Transverse colon (tissue), 4 donors: Measurements from ENCODE around the gene TXLNB. TPM values are rescaled to one million over a fixed set of nuclear protein-coding genes. Genes with fewer than 3 reads are reported as not detected.
"Not testable (repeated sequence)": the region's sequence is repeated elsewhere in the genome, so short reads cannot be mapped to it uniquely, and the experiment has no call there.

ENCODE experiments used
- DNase-seq: peaks from one replicate; pipeline ENCODE4 v3.0.0-alpha.2; 2019
- H3K27ac ChIP-seq, 4 donors: fragments of 200-600 bp; sonication (generic); 2 replicates each; pipeline ENCODE4 v1.5.1; 2016 to 2018; ENCODE audit warnings: inconsistent platforms in 4 of 4
- H3K27me3 ChIP-seq: fragments of 200-600 bp; sonication (generic); 2 replicates; pipeline ENCODE4 v1.5.1; 2017; ENCODE audit warnings: inconsistent platforms
- H3K36me3 ChIP-seq, 4 donors: fragments of 200-600 bp; sonication (generic); 2 replicates each; pipeline ENCODE4 v1.5.1; 2017 to 2019; ENCODE audit warnings: inconsistent platforms in 4 of 4
- H3K4me1 ChIP-seq, 4 donors: fragments of 200-600 bp; sonication (generic); 2 replicates each; pipeline ENCODE4 v1.5.1; 2017 to 2020; ENCODE audit warnings: inconsistent platforms in 4 of 4
- H3K4me3 ChIP-seq, 4 donors: fragments of 200-600 bp; sonication (generic); 1 replicate in 1 of 4; 2 replicates in 3 of 4; pipeline versions ENCODE4 v1.5.1 to v1.6.1; 2017 to 2019; ENCODE audit warnings: inconsistent platforms in 4 of 4
- H3K9me3 ChIP-seq, 2 donors: fragments of 200-600 bp; sonication (generic); 2 replicates each; pipeline ENCODE4 v1.5.1; 2017 to 2019; ENCODE audit warnings: inconsistent platforms in 2 of 2
- EP300 ChIP-seq: sonication (generic); formaldehyde crosslinking; IDR thresholded peaks from one replicate; pipeline ENCODE4 v1.6.1; 2017; ENCODE audit warnings: antibody characterized with exemption, low read depth
- POLR2A ChIP-seq: fragments of 450-650 bp; IDR thresholded peaks from one replicate; pipeline ENCODE4 v1.6.1; 2016; ENCODE audit warnings: antibody characterized with exemption, mild to moderate bottlenecking, moderate library complexity
- POLR2AphosphoS5 ChIP-seq, 3 donors: sonication (generic); formaldehyde crosslinking; IDR thresholded peaks; one replicate each; pipeline ENCODE4 v1.6.1; 2016; ENCODE audit warnings: antibody characterized with exemption in 3 of 3
- WGBS, 2 donors: methylation state at CpG; one replicate each; pipeline ENCODE4 v1.1.5; 2018; ENCODE audit warnings: low coverage in 1 of 2; 5-methylcytosine and 5-hydroxymethylcytosine counted together
- in situ Hi-C, 4 donors: fragments of 200-750 bp; cut with MboI; loops; one replicate each; pipeline versions ENCODE4 v1.15.0 to v1.15.1; 2017; ENCODE audit warnings: low sequenced_read_pairs in 3 of 4, low pct_ligation_motif_present in 1 of 4, low pct_unique_long_range_greater_than_20kb in 1 of 4
- intact Hi-C: fragments of 100-400 bp; cut with DNase I; formaldehyde crosslinking; loops from one replicate; pipeline ENCODE4 v1.15.1; 2023; ENCODE audit warnings: low total_unique reads
- total RNA-seq, 4 donors: library from RNA; depleted of rRNA; stranded (reverse); fragments of >200 nt; gene quantifications; one replicate each; pipeline ENCODE4 v1.1.0, GENCODE V29; 2016
- TF ChIP-seq, protein P1 (sequence below), 5 experiments: fragments of 200-600 bp in 3 of 5; fragments of 450-650 bp in 2 of 5; sonication (generic) in 3 of 5; IDR thresholded peaks; 1 replicate in 2 of 5; 2 replicates in 3 of 5; pipeline ENCODE4 v1.5.1; 2016 to 2017; ENCODE audit warnings: antibody characterized with exemption in 5 of 5, inconsistent platforms in 3 of 5, mild to moderate bottlenecking in 2 of 5, moderate library complexity in 1 of 5

Gene TXLNB
- total RNA-seq, 4 donors from 2014 or later: 0.27 to 6.6 (median 2.1) TPM; not detected in 1

DNA sequence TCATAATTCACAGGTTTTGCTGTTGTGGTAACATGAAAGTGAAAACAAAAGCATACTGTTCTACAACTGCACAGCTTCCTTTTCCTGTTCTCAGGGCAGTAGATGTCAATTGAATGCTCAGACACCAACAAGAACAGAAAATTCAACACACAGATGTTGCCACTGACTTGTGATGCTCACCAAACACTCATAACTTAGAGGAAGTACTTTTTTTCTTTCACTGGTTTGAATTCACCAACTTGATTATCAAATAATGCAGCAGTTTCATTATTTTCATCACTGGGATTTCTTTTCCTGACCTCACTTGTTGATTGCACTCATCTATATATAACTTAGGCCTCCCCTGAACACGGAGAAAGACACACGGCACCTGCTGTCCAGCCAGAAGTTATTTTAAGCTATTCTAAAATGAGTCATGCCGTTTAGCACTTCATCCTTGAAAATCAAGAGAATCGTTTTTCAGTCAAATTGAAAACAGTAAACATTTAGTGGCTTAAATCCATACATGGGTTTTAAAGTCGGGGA is 949 bp downstream of the TXLNB start:
- Histone ChIP-seq H3K27me3 (no peaks in the 10 kb centered on the region), H3K4me3 (no peak overlapping the region), H3K36me3 (no peaks in the 10 kb centered on the region), H3K27ac (peak overlapping the region; percentile 77 to 83 (median 80)), H3K4me1 (peaks cover 3 to 30% (median 8%) of the 10 kb centered on the region in 4 donors), H3K9me3 (no peaks in the 10 kb centered on the region)
- TF ChIP-seq POLR2A: peak; percentile 30
- TF ChIP-seq, protein P1, sequence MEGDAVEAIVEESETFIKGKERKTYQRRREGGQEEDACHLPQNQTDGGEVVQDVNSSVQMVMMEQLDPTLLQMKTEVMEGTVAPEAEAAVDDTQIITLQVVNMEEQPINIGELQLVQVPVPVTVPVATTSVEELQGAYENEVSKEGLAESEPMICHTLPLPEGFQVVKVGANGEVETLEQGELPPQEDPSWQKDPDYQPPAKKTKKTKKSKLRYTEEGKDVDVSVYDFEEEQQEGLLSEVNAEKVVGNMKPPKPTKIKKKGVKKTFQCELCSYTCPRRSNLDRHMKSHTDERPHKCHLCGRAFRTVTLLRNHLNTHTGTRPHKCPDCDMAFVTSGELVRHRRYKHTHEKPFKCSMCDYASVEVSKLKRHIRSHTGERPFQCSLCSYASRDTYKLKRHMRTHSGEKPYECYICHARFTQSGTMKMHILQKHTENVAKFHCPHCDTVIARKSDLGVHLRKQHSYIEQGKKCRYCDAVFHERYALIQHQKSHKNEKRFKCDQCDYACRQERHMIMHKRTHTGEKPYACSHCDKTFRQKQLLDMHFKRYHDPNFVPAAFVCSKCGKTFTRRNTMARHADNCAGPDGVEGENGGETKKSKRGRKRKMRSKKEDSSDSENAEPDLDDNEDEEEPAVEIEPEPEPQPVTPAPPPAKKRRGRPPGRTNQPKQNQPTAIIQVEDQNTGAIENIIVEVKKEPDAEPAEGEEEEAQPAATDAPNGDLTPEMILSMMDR (IDR thresholded peaks at IDR 0.05): no peak
- peak; percentile 23 to 48 (median 43) for TF ChIP-seq POLR2AphosphoS5 (IDR thresholded peaks at IDR 0.05)
- no peak for TF ChIP-seq EP300
- intact Hi-C loops (no loop called here), in situ Hi-C loops (no loop called here)
- WGBS, 2 donors: 12 to 35% methylated on average over 5 of the region's 5 CpGs
- DNase-seq: peak; percentile 19

DNA sequence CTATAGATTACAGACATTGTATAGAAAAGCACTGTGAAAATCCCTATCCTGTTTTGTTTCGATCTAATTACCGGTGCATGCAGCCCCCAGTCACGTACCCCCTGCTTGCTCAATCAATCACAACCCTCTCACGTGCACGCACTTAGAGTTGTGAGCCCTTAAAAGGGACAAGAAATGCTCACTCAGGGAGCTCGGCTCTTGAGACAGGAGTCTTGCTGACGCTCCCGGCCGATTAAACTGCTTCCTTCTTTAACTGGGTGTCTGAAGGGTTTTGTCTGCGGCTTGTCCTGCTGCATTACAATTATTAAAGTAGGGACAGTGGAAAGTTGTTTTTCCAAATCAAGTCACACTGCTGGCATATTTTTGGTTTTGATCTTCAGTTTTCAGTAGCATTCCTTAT is 2.6 kb downstream of the TXLNB start:
- H3K36me3 ChIP-seq: no peaks in the 10 kb centered on the region
- H3K9me3 ChIP-seq: no peaks in the 10 kb centered on the region
- WGBS, 2 donors: 92 to 97% methylated on average over 10 of the region's 10 CpGs
- in situ Hi-C loops: no loop called here
- no peaks in the 10 kb centered on the region for H3K27me3 ChIP-seq
- no peak overlapping the region for H3K27ac ChIP-seq
- intact Hi-C loops: no loop called here
- DNase-seq: no peak
- H3K4me3 ChIP-seq: no peak overlapping the region
- no peak for TF ChIP-seq POLR2A
- no peak for TF ChIP-seq POLR2AphosphoS5 (IDR thresholded peaks at IDR 0.05)
- TF ChIP-seq, protein P1 (IDR thresholded peaks at IDR 0.05): no peak
- no peak for TF ChIP-seq EP300
- H3K4me1 ChIP-seq: peaks cover 3 to 30% (median 8%) of the 10 kb centered on the region in 4 donors

DNA sequence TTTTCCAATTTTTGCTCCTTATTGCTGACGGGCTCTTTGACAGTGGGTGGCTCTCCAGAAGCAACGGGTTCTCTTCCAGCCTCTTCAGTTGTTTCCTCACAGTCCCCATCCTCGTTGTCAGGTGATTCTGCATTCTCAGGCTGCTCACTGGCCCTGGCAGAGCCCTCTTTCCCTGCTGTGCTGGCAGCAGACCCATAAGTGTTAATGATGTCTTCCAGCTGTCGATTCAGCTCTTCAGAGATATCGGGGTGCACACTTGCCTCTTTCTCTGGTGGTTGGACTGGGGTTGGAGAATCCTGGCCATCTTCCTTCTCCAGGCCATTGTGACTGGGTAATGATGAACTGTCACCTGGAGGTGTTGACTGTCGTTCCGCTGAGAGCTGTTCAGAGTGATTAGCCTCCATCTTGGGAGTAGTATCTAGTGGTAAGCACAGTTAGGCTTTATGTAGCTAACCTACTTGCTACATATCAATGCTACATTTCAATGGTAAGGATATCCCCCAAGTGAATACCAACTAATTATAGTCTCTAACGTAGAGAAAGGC is 3.2 kb downstream of the TXLNB start:
- TF ChIP-seq POLR2AphosphoS5 (IDR thresholded peaks at IDR 0.05) (no peak), EP300 (no peak), POLR2A (no peak)
- TF ChIP-seq, protein P1 (IDR thresholded peaks at IDR 0.05): no peak
- Histone ChIP-seq H3K27ac (no peak overlapping the region), H3K4me3 (no peak overlapping the region), H3K4me1 (peaks cover 3 to 30% (median 8%) of the 10 kb centered on the region in 4 donors), H3K36me3 (no peaks in the 10 kb centered on the region), H3K9me3 (no peaks in the 10 kb centered on the region), H3K27me3 (no peaks in the 10 kb centered on the region)
- DNase-seq: no peak
- WGBS, 2 donors: 83 to 96% methylated on average over 2 to 8 of the region's 8 CpGs
- intact Hi-C loops: no loop called here
- in situ Hi-C loops: no loop called here

DNA sequence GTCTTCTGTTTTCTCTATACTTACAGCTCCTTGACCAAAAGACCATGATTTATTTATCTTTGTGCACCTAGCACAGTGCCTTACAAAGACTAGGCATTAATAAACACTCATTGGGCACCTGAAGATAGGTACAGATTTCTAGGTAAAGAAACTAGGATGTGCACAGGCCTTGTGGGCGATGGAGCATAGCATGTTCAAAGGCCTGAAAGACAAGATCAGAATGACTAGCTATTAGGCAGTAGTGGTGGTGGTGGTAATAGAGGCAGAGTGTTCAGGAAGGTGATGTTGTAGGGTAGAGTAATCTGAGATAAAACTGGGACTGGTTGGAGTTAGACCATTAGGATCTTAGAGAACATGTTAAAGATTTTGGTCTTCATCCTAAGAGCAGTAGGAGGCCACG is 3.9 kb downstream of the TXLNB start:
- H3K27ac ChIP-seq: no peak overlapping the region
- 93% methylated on average over 2 of the region's 2 CpGs; no CpG with 5 or more reads in 1 of the 2 donors for WGBS, 2 donors
- no peak for DNase-seq
- TF ChIP-seq EP300 (no peak), POLR2A (no peak), POLR2AphosphoS5 (IDR thresholded peaks at IDR 0.05) (no peak)
- TF ChIP-seq, protein P1 (IDR thresholded peaks at IDR 0.05): no peak
- no peak overlapping the region for H3K4me3 ChIP-seq
- H3K27me3 ChIP-seq: no peaks in the 10 kb centered on the region
- in situ Hi-C loops: no loop called here
- H3K36me3 ChIP-seq: no peaks in the 10 kb centered on the region
- no peaks in the 10 kb centered on the region for H3K9me3 ChIP-seq
- intact Hi-C loops: no loop called here
- peaks cover 3 to 30% (median 8%) of the 10 kb centered on the region in 4 donors for H3K4me1 ChIP-seq

DNA sequence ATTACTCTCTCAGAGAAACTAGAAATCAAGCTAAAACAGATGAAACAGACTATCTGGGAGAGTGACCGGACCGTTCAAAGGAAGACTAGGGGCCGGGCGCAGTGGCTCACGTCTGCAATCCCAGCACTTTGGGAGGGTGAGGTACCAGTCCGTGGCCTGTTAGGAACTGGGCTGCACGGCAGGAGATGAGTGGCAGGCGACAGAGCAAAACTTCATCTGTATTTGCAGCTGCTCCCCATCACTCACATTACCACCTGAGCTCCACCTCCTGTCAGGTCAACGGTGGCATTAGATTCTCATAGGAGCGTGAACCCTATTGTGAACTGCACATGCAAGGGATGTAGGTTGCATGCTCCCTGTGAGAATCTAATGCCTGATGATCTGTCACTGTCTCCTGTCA is 5.4 kb downstream of the TXLNB start:
- H3K4me1 ChIP-seq: peaks cover under 1 to 18% (median 4%) of the 10 kb centered on the region in 4 donors
- H3K36me3 ChIP-seq, H3K9me3 ChIP-seq, H3K27me3 ChIP-seq, intact Hi-C loops, H3K4me3 ChIP-seq, in situ Hi-C loops, H3K27ac ChIP-seq, DNase-seq: not testable (repeated sequence)
- 90% methylated on average over 10 of the region's 10 CpGs; no CpG with 5 or more reads in 1 of the 2 donors for WGBS, 2 donors
